Measurements from ENCODE around the gene MACROD1.

MACROD1 gene

GRCh38 chr11:64152841-64153691, 12.8 kb downstream of the MACROD1 start:
- peak; percentile 46 for DNase-seq (ENCODE audit: low spot score)

GRCh38 chr11:64151337-64151736, 14.6 kb downstream of the MACROD1 start:
- no peak for DNase-seq (ENCODE audit: low spot score)

- no peak for DNase-seq (ENCODE audit: low spot score)
Observed at GRCh38 chr11:64150481-64151239, 15.3 kb downstream of the MACROD1 start.

GRCh38 chr11:64150051-64150450, 15.9 kb downstream of the MACROD1 start:
- no peak for DNase-seq (ENCODE audit: low spot score)

- no peak for DNase-seq (ENCODE audit: low spot score)
Observed at GRCh38 chr11:64148917-64149617, 16.8 kb downstream of the MACROD1 start.

- peak; percentile 95 for DNase-seq (ENCODE audit: low spot score)
Observed at GRCh38 chr11:64148226-64148916, 17.5 kb downstream of the MACROD1 start.

- DNase-seq (ENCODE audit: low spot score), result peak; percentile 53
Observed at GRCh38 chr11:64146036-64146955, 19.6 kb downstream of the MACROD1 start.

GRCh38 chr11:64144587-64145472, 21.1 kb downstream of the MACROD1 start:
- DNase-seq (ENCODE audit: low spot score), result no peak

- DNase-seq (ENCODE audit: low spot score), result no peak
Observed at GRCh38 chr11:64141081-64141783, 24.7 kb downstream of the MACROD1 start.

- DNase-seq (ENCODE audit: low spot score), result no peak
Observed at GRCh38 chr11:64140082-64140481, 25.8 kb downstream of the MACROD1 start.

- no peak for DNase-seq (ENCODE audit: low spot score)
Observed at GRCh38 chr11:64139049-64139448, 26.9 kb downstream of the MACROD1 start.

GRCh38 chr11:64138398-64138797, 27.5 kb downstream of the MACROD1 start:
- no peak for DNase-seq (ENCODE audit: low spot score)

GRCh38 chr11:64136765-64137441, 29.0 kb downstream of the MACROD1 start:
- DNase-seq (ENCODE audit: low spot score), result no peak

GRCh38 chr11:64135711-64136110, 30.2 kb downstream of the MACROD1 start:
- no peak for DNase-seq (ENCODE audit: low spot score)

- DNase-seq (ENCODE audit: low spot score), result no peak
Observed at GRCh38 chr11:64134963-64135362, 30.9 kb downstream of the MACROD1 start.

- DNase-seq (ENCODE audit: low spot score), result no peak
Observed at GRCh38 chr11:64132982-64133705, 32.8 kb downstream of the MACROD1 start.

- no peak for DNase-seq (ENCODE audit: low spot score)
Observed at GRCh38 chr11:64132191-64132771, 33.6 kb downstream of the MACROD1 start.

Data from globus pallidus (tissue), 1 donor.